GM21576 (cell line): ENCODE results near the gene ALDH1L1.
"Not testable (repeated sequence)": the region's sequence is repeated elsewhere in the genome, so short reads cannot be mapped to it uniquely, and the experiment has no call there.

Experiments used
- ATAC-seq: cut with Tn5 transposase; IDR thresholded peaks from one replicate; pipeline ENCODE4 v1.9.1; 2021; ENCODE audit warnings: mild to moderate bottlenecking, moderate library complexity; ENCODE audit not compliant: unreplicated experiment

The ALDH1L1 gene

GRCh38 chr3:126085841-126086240, 94.5 kb downstream of the ALDH1L1 start:
- no peak for ATAC-seq

DNA sequence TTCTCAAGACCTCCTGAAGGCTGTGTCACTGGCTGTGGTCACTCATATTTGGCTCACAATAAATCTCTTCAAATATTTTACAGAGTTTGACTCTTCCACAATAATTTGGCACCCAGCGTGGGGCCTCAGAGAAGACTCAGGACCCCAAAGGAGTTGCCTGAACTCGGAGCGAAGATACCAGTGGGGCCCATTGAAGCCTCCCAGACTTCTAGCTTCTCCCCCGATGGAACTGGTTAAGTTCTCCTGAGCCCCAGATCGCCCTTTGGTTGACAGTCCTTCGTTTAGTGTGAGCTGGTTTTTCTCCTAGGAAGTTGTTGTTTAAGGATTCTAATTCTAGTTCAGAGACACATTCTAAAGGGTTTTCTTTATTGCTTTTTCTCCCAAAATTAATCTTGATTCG, 95.1 kb downstream of the ALDH1L1 start:
- no peak for ATAC-seq

GRCh38 chr3:126084768-126085180, 95.6 kb downstream of the ALDH1L1 start:
- no peak for ATAC-seq

GRCh38 chr3:126083913-126084767, 96.2 kb downstream of the ALDH1L1 start, which contains the start of gene SLC41A3:
Gene SLC41A3 (minus strand): TSS chr3:126084124. CDS start chr3:126068219, 15,905 bp downstream.
- peak; percentile 96 for ATAC-seq

- peak; percentile 42 for ATAC-seq
These were observed 96.9 kb downstream of the ALDH1L1 start for GRCh38 chr3:126083511-126083912.

DNA sequence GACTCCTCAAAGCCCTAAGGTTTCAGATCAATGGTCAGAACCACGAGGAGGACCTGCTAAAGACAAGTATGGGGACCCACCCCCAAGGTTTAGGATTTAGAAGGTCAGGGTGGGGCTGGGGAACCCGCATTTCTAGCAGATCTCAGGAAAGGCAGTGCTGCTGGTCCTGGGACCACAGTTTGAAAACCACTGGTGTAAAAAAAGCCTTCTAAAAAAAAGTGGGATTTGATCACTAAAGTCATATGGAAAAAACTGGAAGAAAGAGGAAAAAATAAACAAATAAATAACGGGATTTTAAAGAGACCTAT, 97.3 kb downstream of the ALDH1L1 start:
- ATAC-seq = no peak

DNA sequence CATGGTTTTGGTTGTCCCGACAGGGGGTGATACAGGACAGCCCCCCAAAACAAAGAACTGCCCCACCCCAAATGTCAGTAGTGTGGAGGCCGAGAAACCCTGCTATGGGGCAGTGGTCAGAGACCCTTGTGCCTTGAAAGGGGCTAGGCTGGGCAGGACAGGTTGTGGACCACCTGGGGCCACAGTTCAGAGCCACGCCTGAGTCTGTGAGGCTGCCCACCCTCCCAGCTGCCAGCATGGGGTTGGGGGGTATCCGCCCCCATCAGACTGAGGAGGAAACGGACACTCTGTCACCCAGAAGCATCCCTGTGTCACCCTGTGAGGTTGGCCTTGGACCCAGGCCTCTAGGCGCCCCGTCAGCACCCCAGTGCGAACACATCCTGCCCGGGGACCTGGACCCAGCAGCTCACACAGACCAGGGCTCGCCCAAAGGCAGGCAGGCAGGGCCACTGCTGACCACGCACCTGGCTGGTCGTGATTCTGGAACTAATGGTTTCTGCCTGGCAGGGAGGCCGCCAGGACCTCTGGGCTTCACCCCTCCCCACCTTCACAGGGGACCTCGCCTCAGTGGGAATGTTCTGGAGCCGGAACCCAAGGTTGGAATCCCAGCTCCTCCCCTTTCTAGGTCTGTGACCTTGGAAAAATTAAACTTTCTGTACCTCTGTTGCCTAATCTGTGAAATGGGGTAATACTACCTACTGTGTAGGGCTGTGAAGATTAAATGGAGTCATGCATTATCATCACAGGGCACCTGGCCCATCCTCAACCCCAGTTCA, 97.8 kb downstream of the ALDH1L1 start:
- no peak for ATAC-seq

- ATAC-seq = no peak
These were observed 98.6 kb downstream of the ALDH1L1 start for GRCh38 chr3:126081618-126082361.

- no peak for ATAC-seq
These were observed 99.4 kb downstream of the ALDH1L1 start for GRCh38 chr3:126080970-126081369.

- no peak for ATAC-seq
These were observed 101.5 kb downstream of the ALDH1L1 start for GRCh38 chr3:126078866-126079265.

- ATAC-seq = no peak
These were observed 102.6 kb downstream of the ALDH1L1 start for GRCh38 chr3:126077754-126078153.

DNA sequence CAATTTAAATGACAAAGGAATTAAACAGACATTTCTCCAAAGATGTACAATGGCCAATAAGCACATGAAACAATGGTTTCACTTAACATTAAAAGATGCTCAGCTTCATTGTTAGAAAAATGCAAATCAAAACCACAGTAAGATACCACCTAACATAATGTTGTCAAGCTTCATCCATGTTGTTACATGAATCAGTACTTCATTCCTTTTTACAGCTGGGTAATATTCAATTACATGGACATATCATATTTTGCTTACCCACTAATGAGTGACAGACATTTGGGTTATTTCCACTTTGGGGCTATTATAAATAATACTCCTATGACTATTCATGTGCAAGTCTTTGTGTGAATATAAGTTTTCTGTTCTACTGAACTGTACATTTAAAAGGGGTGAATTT, 104.2 kb downstream of the ALDH1L1 start:
- no peak for ATAC-seq

DNA sequence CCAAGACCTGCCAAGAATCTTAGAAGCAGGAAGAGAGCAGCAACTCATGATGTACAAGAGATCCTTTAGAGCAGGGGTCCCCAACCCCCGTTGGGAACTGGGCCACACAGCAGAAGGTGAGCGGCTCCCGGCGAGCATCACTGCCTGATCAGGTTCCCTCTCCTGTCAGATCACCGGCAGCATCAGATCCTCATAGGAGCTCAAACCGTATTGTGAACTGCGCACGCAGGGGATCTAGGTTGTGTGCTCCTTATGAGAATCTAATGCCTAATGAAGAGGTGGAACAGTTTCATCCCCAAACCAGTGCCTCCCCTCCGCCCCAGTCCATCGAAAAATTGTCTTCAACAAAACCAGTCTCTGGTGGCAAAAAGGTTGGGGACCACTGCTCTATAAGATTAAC, 110.2 kb downstream of the ALDH1L1 start:
- no peak for ATAC-seq

- ATAC-seq = no peak
These were observed 112.4 kb downstream of the ALDH1L1 start for GRCh38 chr3:126067959-126068358.

DNA sequence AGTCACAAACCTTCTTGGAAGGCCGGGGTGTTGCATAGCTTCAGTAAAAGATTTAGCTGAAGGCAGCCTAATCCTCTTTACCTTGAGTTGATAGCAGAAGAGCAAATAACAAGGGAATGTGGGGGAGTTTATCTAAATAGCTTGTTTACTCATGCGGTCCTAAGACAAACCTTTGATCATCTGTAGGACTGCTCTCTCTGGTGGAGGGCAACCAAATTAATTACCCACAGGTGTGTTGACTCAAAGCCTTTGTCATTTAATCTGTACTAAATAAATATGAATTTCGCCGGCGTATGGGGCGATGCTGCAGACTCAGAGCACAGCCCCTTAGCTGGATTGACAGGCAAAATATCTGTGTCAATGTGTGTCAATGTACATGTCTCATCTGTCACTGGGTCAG, 113.7 kb downstream of the ALDH1L1 start:
- ATAC-seq = not testable (repeated sequence)

DNA sequence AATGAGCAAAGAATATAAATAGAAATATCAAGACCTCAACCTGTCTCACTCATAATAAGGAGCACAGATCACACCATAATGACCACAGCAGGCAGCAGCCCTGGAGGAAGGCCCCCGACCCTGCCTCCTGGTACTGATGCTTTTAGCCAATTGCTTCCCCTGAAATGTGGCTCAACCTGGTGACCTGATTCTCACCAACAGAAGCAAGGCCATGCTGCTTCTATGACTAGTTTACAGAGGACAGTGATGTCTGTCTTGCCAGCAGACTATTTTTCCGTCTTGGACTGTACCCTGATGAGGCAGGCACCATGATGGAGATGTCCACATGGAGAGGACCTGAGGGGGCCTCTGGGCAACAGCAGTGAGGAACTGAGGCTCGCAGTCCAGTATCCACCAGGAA, 114.5 kb downstream of the ALDH1L1 start:
- ATAC-seq = no peak

- no peak for ATAC-seq
These were observed 115.6 kb downstream of the ALDH1L1 start for GRCh38 chr3:126064627-126065258.

DNA sequence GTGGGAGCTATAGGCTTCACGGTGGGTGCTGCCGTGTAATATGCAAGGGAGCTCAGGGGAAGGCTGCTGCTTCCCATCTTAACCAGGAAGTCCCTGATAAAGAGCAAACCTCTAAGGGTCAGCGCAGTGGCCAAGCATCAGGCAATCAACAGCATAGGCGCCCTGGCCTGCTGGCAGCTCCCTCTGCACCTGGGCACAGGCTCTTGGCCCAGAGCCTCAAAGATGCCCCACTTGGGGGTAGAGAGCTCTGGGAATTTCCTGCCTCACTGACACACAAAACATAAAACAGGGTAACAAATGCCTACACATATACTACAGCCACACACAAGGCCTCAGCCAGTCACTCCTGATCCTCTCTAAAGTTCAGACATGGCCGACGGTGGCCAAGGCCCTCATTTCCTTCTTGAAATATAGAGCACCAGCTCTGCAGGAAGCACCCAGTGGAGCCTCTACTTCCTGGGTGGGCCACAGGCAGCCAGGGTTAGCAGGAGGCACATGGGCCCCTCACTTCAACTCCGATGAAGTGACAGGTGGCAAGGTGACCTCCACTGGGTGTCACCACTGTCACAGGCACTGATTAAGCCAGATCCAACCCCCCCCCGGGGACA, 116.9 kb downstream of the ALDH1L1 start:
- no peak for ATAC-seq

GRCh38 chr3:126061301-126062032, 118.9 kb downstream of the ALDH1L1 start:
- no peak for ATAC-seq

DNA sequence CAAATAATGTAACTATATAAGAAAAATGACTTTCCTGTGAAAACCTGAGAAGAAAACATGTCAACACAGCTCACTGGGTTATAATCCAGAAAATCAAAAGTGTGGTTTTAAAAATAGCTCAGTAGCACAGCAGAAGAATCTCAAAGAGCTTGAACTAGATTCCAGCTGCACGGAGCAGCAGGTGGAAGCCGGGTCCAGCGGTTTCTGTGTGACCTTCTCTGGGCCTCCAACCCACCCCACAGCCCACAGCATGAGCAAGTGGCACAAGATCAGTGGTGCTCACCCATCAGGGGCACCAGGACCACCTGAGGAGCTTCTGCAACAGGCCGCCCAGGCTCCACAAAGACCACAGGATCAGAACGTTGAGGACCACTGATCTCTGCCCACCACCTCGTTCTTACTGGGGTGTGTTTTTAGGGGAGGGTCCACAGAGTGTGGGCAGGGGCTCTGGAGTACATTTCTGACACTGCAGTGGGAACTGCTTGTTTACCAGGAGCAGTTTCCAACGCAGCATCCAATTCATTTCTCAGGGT, 119.7 kb downstream of the ALDH1L1 start:
- no peak for ATAC-seq
